GM18507 (cell line): ENCODE measurements around the gene EEF1AKMT1.

Experiments used
- DNase-seq: peaks from one replicate; pipeline ENCODE4 v3.0.0; 2011; ENCODE audit warnings: low read depth; ENCODE audit not compliant: insufficient read length; ENCODE audit errors: extremely low spot score
- FAIRE-seq: peaks from 2 replicates; lab custom pipeline; 2011; peaks lifted over from hg19 to GRCh38; lab: Jason Lieb, UNC

The EEF1AKMT1 gene

GRCh38 chr13:20773194-20774080 lies at the start of gene EEF1AKMT1:
Gene EEF1AKMT1 (minus strand): TSS chr13:20773961. CDS start chr13:20757598, 16,363 bp downstream.
- FAIRE-seq, result peak; percentile 92
- DNase-seq, result peak; percentile 75

- no peak for FAIRE-seq
These were observed 49.3 kb upstream of the EEF1AKMT1 start for GRCh38 chr13:20823071-20823470.

GRCh38 chr13:20822406-20822805 lies 48.6 kb upstream of the EEF1AKMT1 start:
- FAIRE-seq (no peak), DNase-seq (no peak)

More at GRCh38 chr13:20823071-20823470, 49.3 kb upstream of the EEF1AKMT1 start:
- no peak for DNase-seq

- DNase-seq (no peak), FAIRE-seq (no peak)
These were observed 46.0 kb upstream of the EEF1AKMT1 start for GRCh38 chr13:20819715-20820114.

GRCh38 chr13:20815464-20815863 lies 41.7 kb upstream of the EEF1AKMT1 start:
- FAIRE-seq, result no peak

GRCh38 chr13:20814224-20814910 lies 40.6 kb upstream of the EEF1AKMT1 start:
- DNase-seq (no peak), FAIRE-seq (no peak)

More at GRCh38 chr13:20815464-20815863, 41.7 kb upstream of the EEF1AKMT1 start:
- no peak for DNase-seq

- DNase-seq (no peak), FAIRE-seq (no peak)
These were observed 39.1 kb upstream of the EEF1AKMT1 start for GRCh38 chr13:20812890-20813289.

- FAIRE-seq, result no peak
- DNase-seq, result no peak
These were observed 37.0 kb upstream of the EEF1AKMT1 start for GRCh38 chr13:20810808-20811207.

GRCh38 chr13:20808874-20809273 lies 35.1 kb upstream of the EEF1AKMT1 start:
- FAIRE-seq, result no peak

GRCh38 chr13:20803180-20803965 lies 29.6 kb upstream of the EEF1AKMT1 start:
- DNase-seq (no peak), FAIRE-seq (no peak)

More at GRCh38 chr13:20808874-20809273, 35.1 kb upstream of the EEF1AKMT1 start:
- no peak for DNase-seq

GRCh38 chr13:20801707-20802106 lies 27.9 kb upstream of the EEF1AKMT1 start:
- DNase-seq (no peak), FAIRE-seq (no peak)

GRCh38 chr13:20799726-20800416 lies 26.1 kb upstream of the EEF1AKMT1 start:
- FAIRE-seq (no peak), DNase-seq (no peak)

GRCh38 chr13:20798027-20798426 lies 24.3 kb upstream of the EEF1AKMT1 start:
- FAIRE-seq, result no peak
- no peak for DNase-seq

GRCh38 chr13:20796791-20797508 lies 23.2 kb upstream of the EEF1AKMT1 start:
- no peak for DNase-seq
- no peak for FAIRE-seq

GRCh38 chr13:20789665-20790064 lies 15.9 kb upstream of the EEF1AKMT1 start:
- FAIRE-seq (no peak), DNase-seq (no peak)

- DNase-seq, result no peak
- no peak for FAIRE-seq
These were observed 14.6 kb upstream of the EEF1AKMT1 start for GRCh38 chr13:20788312-20788711.

GRCh38 chr13:20787180-20787579 lies 13.4 kb upstream of the EEF1AKMT1 start:
- DNase-seq (no peak), FAIRE-seq (no peak)

GRCh38 chr13:20782116-20782708 lies 8.5 kb upstream of the EEF1AKMT1 start:
- FAIRE-seq, result peak; percentile 35
- DNase-seq, result no peak
